K562 (cell line): ENCODE measurements around the gene WDR20. TPM values are rescaled to one million over a fixed set of nuclear protein-coding genes. Genes with fewer than 3 reads are reported as not detected.

Source experiments
- CHD7 ChIP-seq: fragments of 200-600 bp; sonication (generic); IDR thresholded peaks from one replicate; pipeline ENCODE4 v1.6.1; 2012; ENCODE audit warnings: mild to moderate bottlenecking, low read depth, low read length, inconsistent platforms
- COPS2 ChIP-seq: fragments of 450-650 bp; conservative IDR thresholded peaks from 2 replicates; pipeline ENCODE4 v1.6.1; 2016; ENCODE audit warnings: mild to moderate bottlenecking, moderate library complexity
- CREB5 ChIP-seq: fragments of 250-450 bp; sonication (Bioruptor Pico); IDR thresholded peaks from 2 replicates; pipeline ENCODE4 v1.5.0; 2020; ENCODE audit warnings: mild to moderate bottlenecking
- CREBBP ChIP-seq: IDR thresholded peaks from one replicate; pipeline ENCODE4 v1.6.1; 2012; ENCODE audit warnings: low read depth, mild to moderate bottlenecking, control low read depth, inconsistent platforms, low read length
- FOXM1 ChIP-seq, 2 experiments: fragments of 450-650 bp in 1 of 2; sonication (generic) in 1 of 2; formaldehyde crosslinking in 1 of 2; IDR thresholded peaks; 2 replicates each; pipeline versions ENCODE4 v1.6.1 to v1.9.0; 2017 to 2022; ENCODE audit warnings: low read depth in 2 of 2, mild to moderate bottlenecking in 2 of 2, missing genetic modification reagents in 1 of 2, moderate library complexity in 1 of 2
- MIER1 ChIP-seq: fragments of 450-650 bp; IDR thresholded peaks from 2 replicates; pipeline ENCODE4 v1.6.1; 2016; ENCODE audit warnings: antibody characterized with exemption, mild to moderate bottlenecking, low read depth
- NCOA2 ChIP-seq, 2 experiments: fragments of 450-650 bp; IDR thresholded peaks; 2 replicates each; pipeline ENCODE4 v1.6.1; 2018; ENCODE audit warnings: mild to moderate bottlenecking in 2 of 2, moderate library complexity in 1 of 2; ENCODE audit not compliant: partially characterized antibody in 2 of 2
- ZNF24 ChIP-seq: fragments of 450-650 bp; IDR thresholded peaks from 2 replicates; pipeline ENCODE4 v1.6.1; 2016
- ZNF639 ChIP-seq, 2 experiments: fragments of 200-800 bp in 1 of 2; sonication (Bioruptor generic) in 1 of 2; sonication (generic) in 1 of 2; formaldehyde crosslinking in 1 of 2; IDR thresholded peaks in 1 of 2; conservative IDR thresholded peaks in 1 of 2; 2 replicates each; pipeline versions ENCODE4 v1.5.0 to v1.6.1; 2016 to 2020; ENCODE audit warnings: missing compliant biosample characterization in 1 of 2, missing genetic modification characterization in 1 of 2, missing genetic modification reagents in 1 of 2
- ZNF766 ChIP-seq: fragments of 200-800 bp; sonication (Bioruptor generic); conservative IDR thresholded peaks from 2 replicates; pipeline ENCODE4 v1.6.1; 2016; ENCODE audit warnings: missing genetic modification characterization, missing compliant biosample characterization
- polyA plus RNA-seq, 8 experiments: library from polyadenylated mRNA; depleted of rRNA in 4 of 8; stranded (reverse) in 5 of 8; unstranded in 3 of 8; fragments of >200 nt; fragmentation: Nextera tagmentation in 2 of 8; fragmentation: Illumina TruSeq in 1 of 8; extraction: Ambion mirVana in 2 of 8; extraction: Trizol in 1 of 8; gene quantifications; 2 replicates each; pipeline versions ENCODE4 v1.2.1 to v1.2.3, GENCODE V29; 2011 to 2014; ENCODE audit warnings: inconsistent platforms in 1 of 8, missing spikeins in 1 of 8
- total RNA-seq, 7 experiments: library from RNA; depleted of rRNA in 6 of 7; stranded (reverse); fragments of >200 nt in 6 of 7; fragmentation: Illumina TruSeq in 2 of 7; extraction: Trizol in 2 of 7; gene quantifications; 2 replicates each; pipeline versions ENCODE4 v1.2.1 to v1.2.3, GENCODE V29; 2011 to 2021; ENCODE audit warnings: low replicate concordance in 1 of 7

Gene WDR20
- total and polyA plus RNA-seq, 9 of the 15 experiments (the other 6 are each of a cell fraction or from before 2014, with no cell fraction given), result 7.0 to 15.3 (median 11.8) TPM

- TF ChIP-seq CHD7, result no peak
- TF ChIP-seq ZNF639 (CRISPR knock-in tag; conservative IDR thresholded peaks at IDR 0.05 in 1 of 2, IDR thresholded peaks at IDR 0.05 in 1 of 2), result no peak
- TF ChIP-seq FOXM1 (IDR thresholded peaks at IDR 0.05; ENCODE audit: low read depth), result no peak
- no peak for TF ChIP-seq FOXM1 (CRISPR knock-in tag; IDR thresholded peaks at IDR 0.05; ENCODE audit: low read depth)
- TF ChIP-seq CREBBP, result no peak
- no peak for TF ChIP-seq MIER1
- TF ChIP-seq ZNF766 (CRISPR knock-in tag), result no peak
- no peak for TF ChIP-seq CREB5 (CRISPR knock-in tag)
- TF ChIP-seq NCOA2 (IDR thresholded peaks at IDR 0.05; ENCODE audit: partially characterized antibody in 2 of 2), result no peak
- TF ChIP-seq COPS2, result no peak
- no peak for TF ChIP-seq ZNF24
These were observed 2.1 kb downstream of the WDR20 start (continued) for GRCh38 chr14:102141797-102142196.
